ENCODE results near the gene FUBP1.
A peak's percentile ranks its signal among the peaks of the same experiment; 100 is the strongest.
"Not testable (repeated sequence)": the region's sequence is repeated elsewhere in the genome, so short reads cannot be mapped to it uniquely, and the experiment has no call there.

FUBP1 gene

DNA sequence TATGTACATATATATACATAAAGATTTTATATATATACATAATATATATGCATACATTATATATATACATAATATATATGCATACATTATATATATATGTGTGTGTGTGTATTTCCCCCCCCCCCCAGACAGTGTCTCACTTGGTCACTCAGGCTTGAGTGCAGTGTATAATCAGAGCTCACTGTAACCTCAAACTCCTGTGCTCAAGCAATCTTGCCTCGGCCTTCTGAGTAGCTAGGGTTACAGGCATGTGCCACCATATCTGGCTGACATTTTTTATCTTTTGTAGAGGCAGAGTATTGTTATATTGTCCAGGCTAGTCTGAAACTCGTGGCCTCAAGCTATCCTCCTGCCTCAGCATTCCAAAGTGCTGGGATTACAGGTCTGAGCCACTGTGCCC is 9.0 kb upstream of the FUBP1 start:
- no peak for DNase-seq

- DNase-seq: no peak
Measured at GRCh38 chr1:77986810-77987209, 7.9 kb upstream of the FUBP1 start.

DNA sequence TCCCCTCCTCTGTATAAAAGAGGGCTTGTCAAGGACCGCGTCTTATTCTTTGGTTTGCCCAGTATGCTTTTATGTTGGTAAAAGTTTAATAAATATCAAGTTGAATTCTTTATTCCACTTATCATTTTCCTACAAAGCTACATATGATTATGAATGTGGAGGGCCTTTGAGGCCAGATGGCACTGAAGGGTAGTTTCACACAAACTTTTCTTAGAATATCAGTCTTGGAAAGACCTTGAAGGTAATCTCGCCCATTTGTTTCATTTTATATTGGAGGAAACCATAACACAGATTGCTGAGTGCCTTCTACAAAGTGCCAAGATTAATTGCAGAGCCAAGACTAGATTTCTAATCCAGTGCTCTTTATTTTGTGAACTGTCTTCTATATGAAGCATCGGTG is 5.8 kb upstream of the FUBP1 start:
- no peak for DNase-seq

DNA sequence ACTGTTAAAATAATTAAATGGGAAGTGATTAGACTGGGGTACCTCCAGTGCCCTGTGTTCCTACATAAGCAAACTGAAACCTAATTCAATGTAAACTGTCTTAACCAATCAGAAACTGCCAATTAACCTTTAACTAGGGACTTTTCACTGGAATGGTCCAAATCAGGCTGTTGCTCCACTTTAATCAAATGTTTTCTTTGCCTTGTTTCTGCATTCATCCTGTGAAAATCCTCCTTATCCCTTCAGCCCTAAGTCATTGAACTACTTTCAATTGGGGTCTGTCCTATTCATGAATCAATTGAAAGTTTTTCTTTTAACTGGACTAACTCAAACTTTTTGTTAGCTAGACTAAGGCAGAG is 5.1 kb upstream of the FUBP1 start:
- no peak for DNase-seq

GRCh38 chr1:77983352-77983996 is 4.6 kb upstream of the FUBP1 start:
- DNase-seq: not testable (repeated sequence)

- DNase-seq: peak; percentile 72
Measured at GRCh38 chr1:77978293-77978968, 441 bp downstream of the FUBP1 start.

- no peak for DNase-seq
Measured at GRCh38 chr1:77977989-77978292, 931 bp downstream of the FUBP1 start.

GRCh38 chr1:77976433-77977076 is 2.3 kb downstream of the FUBP1 start:
- no peak for DNase-seq

DNA sequence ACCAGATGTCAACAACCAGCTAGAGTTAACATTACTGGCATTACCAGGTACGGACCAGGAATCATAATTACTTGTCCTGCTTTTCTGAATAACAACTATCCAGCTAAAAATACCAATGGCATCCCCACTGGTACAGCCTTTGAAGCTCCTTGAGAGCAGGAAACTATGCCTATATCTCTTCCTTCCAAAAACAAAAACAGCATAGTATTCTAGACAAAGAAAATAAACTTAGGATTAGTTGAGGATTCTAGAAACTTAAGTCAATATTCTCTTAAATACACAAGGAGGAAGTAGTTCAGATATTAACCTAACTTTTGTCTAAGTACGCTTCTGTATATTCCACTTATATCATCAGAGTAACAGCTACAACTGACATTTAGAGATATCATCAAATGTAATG is 3.0 kb downstream of the FUBP1 start:
- no peak for DNase-seq

- no peak for DNase-seq
Measured at GRCh38 chr1:77975386-77975785, 3.5 kb downstream of the FUBP1 start.

DNA sequence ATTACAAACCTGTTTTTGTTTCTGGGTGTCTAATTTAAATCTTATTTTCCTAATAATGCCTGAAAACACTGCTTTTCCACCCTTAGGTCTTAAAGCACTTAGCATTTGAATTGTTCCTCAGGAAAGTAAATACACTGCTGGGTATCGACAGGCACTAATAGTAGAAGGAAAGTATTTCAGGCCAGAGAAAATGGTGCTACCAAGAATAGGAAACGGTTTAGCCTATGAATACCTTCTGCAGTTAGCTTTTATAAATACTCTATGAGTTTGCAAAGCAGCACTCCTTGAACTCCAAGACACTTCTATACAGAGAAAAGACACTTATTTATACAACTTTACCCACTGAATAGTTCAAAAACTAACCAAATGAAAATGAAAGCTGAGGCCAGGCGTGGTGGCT is 6.8 kb downstream of the FUBP1 start:
- no peak for DNase-seq

- no peak for DNase-seq
Measured at GRCh38 chr1:77970192-77970591, 8.7 kb downstream of the FUBP1 start.

DNA sequence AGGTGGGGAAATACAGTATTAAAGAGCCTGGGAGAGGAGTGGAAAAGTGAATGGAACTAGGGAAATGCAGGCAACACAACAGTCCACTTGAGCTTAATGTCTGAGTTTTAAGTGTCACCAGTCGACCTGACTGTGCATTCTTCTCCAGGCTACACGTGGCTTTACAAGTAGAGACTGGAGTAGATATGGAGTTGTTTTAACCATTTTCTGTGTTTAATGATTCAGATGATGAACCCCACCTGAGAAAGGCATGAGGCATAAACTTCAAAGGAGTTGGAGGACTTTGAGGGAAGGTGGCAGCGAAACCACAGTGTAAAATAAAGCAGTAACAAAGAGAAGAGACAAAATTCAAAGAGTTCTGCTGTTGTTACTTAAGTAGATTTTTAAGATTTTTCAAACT is 12.6 kb downstream of the FUBP1 start:
- no peak for DNase-seq

- no peak for DNase-seq
Measured at GRCh38 chr1:77961392-77961791, 17.5 kb downstream of the FUBP1 start.

GRCh38 chr1:77958850-77959249 is 20.0 kb downstream of the FUBP1 start:
- no peak for DNase-seq

GRCh38 chr1:77958391-77958790 is 20.5 kb downstream of the FUBP1 start:
- DNase-seq: no peak

GRCh38 chr1:77956464-77956863 is 22.4 kb downstream of the FUBP1 start:
- DNase-seq: no peak

DNA sequence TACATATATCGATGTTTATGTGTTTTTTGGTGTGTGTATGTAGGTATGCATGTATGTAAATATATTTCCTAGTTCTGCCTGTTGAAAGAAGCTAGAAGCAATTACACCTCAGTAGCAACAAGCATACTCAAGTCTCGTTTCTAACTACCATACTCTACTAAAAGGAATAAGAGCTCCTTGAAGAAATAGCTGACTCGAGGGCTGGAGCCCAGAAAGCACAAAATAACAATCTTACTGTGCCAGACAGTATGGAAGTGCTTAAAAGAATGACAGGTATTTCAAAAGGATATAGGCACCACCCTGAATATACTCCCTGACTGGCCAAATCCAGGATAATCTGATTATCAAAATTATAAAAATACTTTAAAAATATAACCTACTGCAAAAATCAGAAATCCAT is 23.2 kb downstream of the FUBP1 start:
- DNase-seq: no peak

GRCh38 chr1:77954521-77954920 is 24.4 kb downstream of the FUBP1 start:
- DNase-seq: no peak

- no peak for DNase-seq
Measured at GRCh38 chr1:77953907-77954306, 25.0 kb downstream of the FUBP1 start.

- no peak for DNase-seq
Measured at GRCh38 chr1:77951328-77951727, 27.5 kb downstream of the FUBP1 start.

DNA sequence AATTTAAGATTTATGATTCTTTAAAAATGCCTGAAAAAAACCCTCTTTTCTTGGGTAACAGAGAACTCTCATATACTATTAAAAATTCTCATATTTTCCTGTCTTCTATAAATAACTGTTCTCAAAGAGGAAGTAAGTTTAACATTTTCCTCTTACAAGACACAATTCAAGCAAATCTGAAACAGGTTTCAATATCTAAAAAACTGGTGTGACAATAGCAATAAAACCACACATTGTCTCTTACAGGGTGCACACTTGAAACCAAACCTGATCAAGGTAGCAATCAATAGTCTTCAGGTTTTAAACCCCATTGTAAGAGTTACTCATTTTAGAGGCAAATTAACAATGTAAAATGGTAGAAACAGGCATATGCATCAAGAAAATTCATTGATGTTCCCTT is 28.0 kb downstream of the FUBP1 start:
- no peak for DNase-seq

DNA sequence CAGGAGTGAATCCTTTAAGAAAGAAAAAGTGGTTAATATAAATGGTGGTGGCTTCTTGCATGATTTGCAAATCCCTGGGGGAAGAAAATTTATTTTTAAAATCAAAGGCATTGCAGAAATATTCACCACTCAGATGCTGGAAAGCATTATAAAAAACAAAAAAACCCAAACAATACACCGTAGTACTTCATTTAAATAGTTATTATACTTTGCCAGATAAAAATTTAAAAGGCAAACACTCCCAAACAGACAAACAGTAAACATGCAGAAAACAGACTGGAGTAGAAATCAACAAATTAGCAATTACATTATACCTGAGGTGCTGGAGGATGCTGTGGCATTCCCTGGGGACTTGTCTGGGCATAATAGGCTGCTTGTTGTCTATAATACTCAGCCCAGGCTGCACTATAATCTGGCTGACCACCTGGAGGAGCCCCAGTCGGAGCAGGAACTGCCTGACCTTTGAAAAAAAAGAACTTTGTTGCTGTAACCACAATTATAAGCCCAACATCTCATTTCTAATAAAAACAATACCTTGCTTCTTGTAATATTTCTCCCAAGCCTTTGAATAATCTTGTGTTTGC is 29.9 kb downstream of the FUBP1 start:
- no peak for DNase-seq

GRCh38 chr1:77945345-77945744 is 33.5 kb downstream of the FUBP1 start:
- no peak for DNase-seq

All from KG1 (cell line).